ENCODE data around the gene RSRC1.
"Not testable (repeated sequence)": the region's sequence is repeated elsewhere in the genome, so short reads cannot be mapped to it uniquely, and the experiment has no call there.

RSRC1 gene

GRCh38 chr3:158104431-158104921, 5.4 kb upstream of the RSRC1 start:
- TF ChIP-seq POLR2A (IDR thresholded peaks at IDR 0.05; ENCODE audit: low read length) (no peak), GATA1 (IDR thresholded peaks at IDR 0.05; ENCODE audit: low read depth, low read length) (no peak)
- DNase-seq, result peak; percentile 30 to 53

GRCh38 chr3:158105119-158105709, 4.7 kb upstream of the RSRC1 start:
- peak; percentile 36 to 56 for DNase-seq
- TF ChIP-seq POLR2A (IDR thresholded peaks at IDR 0.05; ENCODE audit: low read length) (no peak), GATA1 (IDR thresholded peaks at IDR 0.05; ENCODE audit: low read depth, low read length) (no peak)

- peak; percentile 68 to 80 for DNase-seq
- TF ChIP-seq POLR2A (IDR thresholded peaks at IDR 0.05; ENCODE audit: low read length) (no peak), GATA1 (IDR thresholded peaks at IDR 0.05; ENCODE audit: low read depth, low read length) (no peak)
These were observed 4.1 kb upstream of the RSRC1 start for GRCh38 chr3:158105710-158106253.

GRCh38 chr3:158106766-158107471, 3.0 kb upstream of the RSRC1 start:
- TF ChIP-seq POLR2A (IDR thresholded peaks at IDR 0.05; ENCODE audit: low read length) (no peak), GATA1 (IDR thresholded peaks at IDR 0.05; ENCODE audit: low read depth, low read length) (no peak)
- peak; percentile 57 to 68 for DNase-seq

- TF ChIP-seq POLR2A (IDR thresholded peaks at IDR 0.05; ENCODE audit: low read length) (no peak), GATA1 (IDR thresholded peaks at IDR 0.05; ENCODE audit: low read depth, low read length) (no peak)
- peak; percentile 27 to 54 for DNase-seq
These were observed 2.1 kb upstream of the RSRC1 start for GRCh38 chr3:158107605-158108444.

- DNase-seq, result peak; percentile 8 to 48
- TF ChIP-seq GATA1 (IDR thresholded peaks at IDR 0.05; ENCODE audit: low read depth, low read length) (no peak), POLR2A (IDR thresholded peaks at IDR 0.05; ENCODE audit: low read length) (no peak)
These were observed 1.4 kb upstream of the RSRC1 start for GRCh38 chr3:158108445-158108985.

GRCh38 chr3:158109295-158109803, 540 bp upstream of the RSRC1 start:
- no peak for DNase-seq
- no peak for TF ChIP-seq POLR2A (IDR thresholded peaks at IDR 0.05; ENCODE audit: low read length)
- TF ChIP-seq GATA1 (IDR thresholded peaks at IDR 0.05; ENCODE audit: low read depth, low read length), result no peak

- DNase-seq, result no peak
- TF ChIP-seq GATA1 (IDR thresholded peaks at IDR 0.05; ENCODE audit: low read depth, low read length), result no peak
- TF ChIP-seq POLR2A (IDR thresholded peaks at IDR 0.05; ENCODE audit: low read length), result no peak
These were observed 749 bp downstream of the RSRC1 start for GRCh38 chr3:158110658-158111018.

- DNase-seq, result no peak
- TF ChIP-seq POLR2A (IDR thresholded peaks at IDR 0.05; ENCODE audit: low read length) (no peak), GATA1 (IDR thresholded peaks at IDR 0.05; ENCODE audit: low read depth, low read length) (no peak)
These were observed 2.0 kb downstream of the RSRC1 start for GRCh38 chr3:158111861-158112260.

GRCh38 chr3:158113595-158113994, 3.7 kb downstream of the RSRC1 start:
- DNase-seq, result not testable (repeated sequence)

- no peak for DNase-seq
- TF ChIP-seq POLR2A (IDR thresholded peaks at IDR 0.05; ENCODE audit: low read length) (no peak), GATA1 (IDR thresholded peaks at IDR 0.05; ENCODE audit: low read depth, low read length) (no peak)
These were observed 10.4 kb downstream of the RSRC1 start for GRCh38 chr3:158120330-158120729.

- no peak for TF ChIP-seq GATA1 (IDR thresholded peaks at IDR 0.05; ENCODE audit: low read depth, low read length)
- TF ChIP-seq POLR2A (IDR thresholded peaks at IDR 0.05; ENCODE audit: low read length), result no peak
- no peak for DNase-seq
These were observed 11.4 kb downstream of the RSRC1 start for GRCh38 chr3:158121295-158121694.

GRCh38 chr3:158122721-158123120, 12.8 kb downstream of the RSRC1 start:
- DNase-seq, result not testable (repeated sequence)
